ENCODE data around the gene PMS2.
"Not testable (repeated sequence)": the region's sequence is repeated elsewhere in the genome, so short reads cannot be mapped to it uniquely, and the experiment has no call there.

The PMS2 gene

DNA sequence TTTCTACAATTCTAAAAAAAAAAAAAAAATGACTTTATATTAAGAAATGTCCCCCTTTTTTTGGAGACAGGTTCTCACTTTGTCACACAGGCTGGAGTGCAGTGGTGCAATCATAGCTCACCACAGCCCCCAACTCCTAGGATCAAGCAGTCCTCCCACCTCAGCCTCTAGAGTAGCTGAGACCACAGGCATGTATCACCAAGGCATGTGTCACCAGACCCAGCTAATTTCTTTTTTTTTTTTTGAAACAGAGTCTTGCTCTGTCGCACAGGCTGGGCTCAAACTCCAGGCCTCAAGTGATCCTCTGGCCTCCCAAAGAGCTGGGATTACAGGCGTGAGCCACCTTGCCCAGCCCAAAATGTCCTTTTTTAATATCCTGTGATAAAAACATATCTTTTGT is 84.7 kb downstream of the PMS2 start:
- not testable (repeated sequence) for DNase-seq (ENCODE audit: low spot score)
